ENCODE data around the gene PSPH.
"Not testable (repeated sequence)": the region's sequence is repeated elsewhere in the genome, so short reads cannot be mapped to it uniquely, and the experiment has no call there.

PSPH gene

DNA sequence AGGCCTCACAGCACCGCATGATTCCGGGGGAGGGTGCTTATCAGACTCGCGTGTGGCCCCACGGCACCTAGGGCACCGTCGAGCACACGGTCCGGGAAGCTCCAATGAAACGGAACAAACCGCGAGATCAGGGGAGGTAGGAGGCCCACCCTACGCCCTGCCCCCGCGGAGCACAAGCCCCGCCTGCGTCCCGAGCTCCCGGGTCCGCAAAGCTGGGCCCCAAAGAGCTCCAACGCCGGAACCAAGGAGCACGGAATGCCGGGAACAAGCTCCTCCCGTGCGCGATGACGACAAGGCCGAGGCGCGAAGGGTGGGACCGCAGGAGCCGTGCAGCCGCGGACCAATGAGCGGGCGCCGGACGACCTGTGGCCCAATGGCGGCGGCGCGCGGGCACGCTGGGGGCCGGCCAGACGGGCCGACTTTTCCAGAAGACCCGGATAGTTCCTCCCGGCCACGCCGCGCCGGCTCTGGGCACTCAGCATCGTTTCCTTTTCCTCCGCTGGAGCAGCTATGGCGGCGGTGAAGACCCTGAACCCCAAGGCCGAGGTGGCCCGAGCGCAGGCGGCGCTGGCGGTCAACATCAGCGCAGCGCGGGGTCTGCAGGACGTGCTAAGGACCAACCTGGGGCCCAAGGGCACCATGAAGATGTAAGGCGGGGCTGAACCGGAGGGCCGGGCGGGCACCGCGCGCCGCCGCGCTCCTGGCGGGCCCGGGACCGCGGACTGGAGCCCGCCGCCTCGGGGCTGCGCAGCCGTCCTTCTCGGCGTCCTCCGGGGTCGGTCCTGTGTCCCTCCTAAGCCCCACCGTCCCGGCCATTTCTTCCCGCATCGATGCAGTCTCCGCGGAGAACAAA is at the start of gene PSPH, which contains the start of gene CCT6A:
PSPH (minus strand) TSS at position 106 of the 853 bp plus-strand sequence. CDS start 30,232 bp downstream, outside the sequence.
CCT6A (plus strand) TSS at position 427 of the 853 bp plus-strand sequence; CDS start at position 511, 84 bp downstream.
- peak; percentile 96 to 99 for DNase-seq

DNA sequence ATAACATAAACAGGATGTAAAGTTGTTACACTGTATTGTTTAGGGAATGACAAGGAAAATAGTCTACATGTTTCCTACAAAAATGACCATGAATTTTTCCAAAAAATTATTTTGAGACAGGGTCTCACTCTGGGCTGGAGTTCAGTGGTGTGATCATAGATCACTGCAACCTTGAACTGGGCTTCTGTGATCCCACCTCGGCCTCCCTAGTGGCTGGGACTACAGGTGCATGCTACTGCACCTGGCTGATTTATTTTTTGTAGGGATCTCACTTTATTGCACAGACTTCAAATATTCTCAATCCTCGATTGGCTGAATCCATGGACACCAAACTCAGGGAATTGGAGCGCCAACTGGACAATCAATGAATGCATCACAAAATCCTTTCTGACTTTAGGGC is 48.4 kb upstream of the PSPH start:
- no peak for DNase-seq

- not testable (repeated sequence) for DNase-seq
Measured at GRCh38 chr7:56098187-56099008, 47.2 kb upstream of the PSPH start.

GRCh38 chr7:56097700-56098099 is 46.5 kb upstream of the PSPH start:
- DNase-seq: no peak

DNA sequence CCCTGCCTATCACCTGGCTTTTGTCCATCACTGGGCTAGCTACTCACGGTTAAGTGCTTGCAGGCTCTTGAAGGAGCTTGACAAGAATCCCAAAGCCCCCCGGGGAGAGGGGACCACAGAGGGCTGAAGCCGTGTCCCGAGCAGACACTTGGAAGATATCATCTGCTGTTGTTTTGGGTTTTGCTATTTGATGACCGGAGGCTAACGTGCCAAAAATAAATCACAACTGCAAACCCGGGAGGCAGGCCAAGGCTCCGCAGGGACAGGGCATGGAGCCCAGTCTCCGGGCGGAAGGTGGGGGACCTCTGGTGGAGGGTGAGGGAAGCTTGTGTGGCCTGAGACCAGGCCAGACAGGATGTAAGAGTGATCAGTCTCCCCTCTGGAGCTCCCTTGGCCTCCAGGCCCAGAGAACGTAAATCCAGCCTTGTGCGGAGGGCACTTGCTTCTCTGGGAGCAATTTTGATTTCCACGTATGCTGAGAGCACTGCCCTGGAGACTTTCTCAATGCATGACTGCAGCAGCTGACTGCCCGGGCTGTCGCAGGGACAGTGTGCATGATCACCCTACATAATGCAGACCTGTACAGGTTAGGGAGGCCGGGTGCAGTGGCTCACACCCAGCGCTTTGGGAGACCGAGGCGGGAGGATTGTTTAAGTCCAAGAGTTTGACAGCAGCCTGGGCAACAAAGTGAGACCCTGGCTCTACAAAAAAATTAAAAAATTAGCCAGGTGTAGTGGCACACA is 41.7 kb upstream of the PSPH start, which contains the start of gene PHKG1:
PHKG1 (minus strand) TSS at position 164 of the 743 bp plus-strand sequence. CDS start 4,011 bp downstream, outside the sequence.
- DNase-seq: peak in 1 of 2 experiments; percentile 24

- not testable (repeated sequence) for DNase-seq
Measured at GRCh38 chr7:56092388-56092787, 41.1 kb upstream of the PSPH start.

DNA sequence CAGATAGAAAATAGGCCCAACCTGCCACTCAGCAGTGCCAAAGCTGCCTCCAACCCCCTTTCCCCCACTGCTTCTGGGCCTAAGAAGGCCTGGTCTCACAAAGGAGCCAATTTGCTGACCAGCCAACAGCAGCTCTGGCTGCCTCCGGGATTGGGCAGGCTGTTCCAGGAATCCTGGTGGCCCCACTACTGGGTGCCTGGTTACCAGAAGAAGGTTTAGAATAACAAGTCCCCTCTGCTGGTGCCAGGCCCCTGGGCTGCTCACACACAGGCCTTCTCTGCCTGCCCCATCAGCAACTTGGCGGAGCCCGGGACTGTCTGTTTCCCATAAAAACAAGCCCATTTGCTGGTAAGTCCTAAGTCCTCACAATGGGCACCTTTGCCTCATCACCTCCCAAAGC is 40.3 kb upstream of the PSPH start:
- DNase-seq: no peak

GRCh38 chr7:56087445-56087844 is 36.2 kb upstream of the PSPH start:
- no peak for DNase-seq

DNA sequence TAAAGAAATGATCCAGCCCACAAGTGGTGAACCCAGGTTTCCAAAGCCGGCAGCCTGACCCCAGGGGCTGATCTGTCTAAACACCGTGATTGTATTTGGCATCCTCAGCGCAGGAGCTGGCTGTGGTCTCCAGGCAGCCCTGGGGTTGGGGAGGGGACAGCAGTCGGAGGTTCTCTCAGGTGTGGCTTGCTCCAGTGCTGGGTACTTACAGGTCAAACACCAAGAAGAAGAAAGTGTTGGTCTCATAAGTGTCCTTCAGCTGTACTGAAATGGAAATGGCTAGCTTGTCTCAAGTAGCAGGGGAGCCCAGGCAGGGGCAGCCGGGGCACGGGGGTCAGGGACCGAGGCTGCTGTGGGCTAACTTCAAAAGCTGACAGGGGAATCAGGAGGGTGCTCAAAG is 35.5 kb upstream of the PSPH start:
- no peak for DNase-seq

- no peak for DNase-seq
Measured at GRCh38 chr7:56083150-56083785, 32.0 kb upstream of the PSPH start.

GRCh38 chr7:56081626-56082340 is 30.5 kb upstream of the PSPH start:
- DNase-seq: no peak

DNA sequence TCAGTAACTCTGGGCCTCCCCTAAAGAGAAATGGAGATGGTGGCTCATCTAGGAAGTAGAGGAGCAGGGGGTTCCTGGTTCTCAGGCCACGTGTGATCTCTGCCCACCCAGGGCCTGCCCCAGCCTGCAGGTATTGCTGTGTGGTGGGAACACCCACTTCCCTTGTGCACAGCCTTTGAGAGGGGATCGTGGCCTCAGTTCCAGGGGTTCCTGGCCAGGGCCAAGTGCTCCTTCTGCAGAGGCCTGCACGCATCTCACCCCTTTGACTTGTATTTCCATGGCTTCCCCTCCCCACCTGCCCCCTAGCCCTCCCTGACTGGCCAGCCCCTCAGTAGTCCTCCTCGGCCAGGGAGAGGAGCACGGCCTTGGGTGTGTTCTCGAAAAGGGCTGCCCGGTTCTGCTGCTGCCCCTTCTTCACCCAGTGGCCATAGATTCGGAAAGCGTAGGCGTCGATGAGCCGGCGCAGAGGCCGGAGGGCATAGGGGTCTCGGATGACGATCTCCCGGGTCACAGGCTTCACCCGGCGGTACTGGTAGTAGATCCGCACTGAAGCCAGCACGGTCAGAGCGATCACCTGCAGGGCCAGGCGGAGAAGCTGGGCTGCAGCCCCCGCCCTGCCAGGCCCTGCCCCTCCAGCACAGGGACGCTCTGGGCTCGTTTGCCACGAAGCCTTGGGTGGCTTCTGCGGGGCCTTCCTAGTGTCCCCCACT is 29.6 kb upstream of the PSPH start:
- not testable (repeated sequence) for DNase-seq

DNA sequence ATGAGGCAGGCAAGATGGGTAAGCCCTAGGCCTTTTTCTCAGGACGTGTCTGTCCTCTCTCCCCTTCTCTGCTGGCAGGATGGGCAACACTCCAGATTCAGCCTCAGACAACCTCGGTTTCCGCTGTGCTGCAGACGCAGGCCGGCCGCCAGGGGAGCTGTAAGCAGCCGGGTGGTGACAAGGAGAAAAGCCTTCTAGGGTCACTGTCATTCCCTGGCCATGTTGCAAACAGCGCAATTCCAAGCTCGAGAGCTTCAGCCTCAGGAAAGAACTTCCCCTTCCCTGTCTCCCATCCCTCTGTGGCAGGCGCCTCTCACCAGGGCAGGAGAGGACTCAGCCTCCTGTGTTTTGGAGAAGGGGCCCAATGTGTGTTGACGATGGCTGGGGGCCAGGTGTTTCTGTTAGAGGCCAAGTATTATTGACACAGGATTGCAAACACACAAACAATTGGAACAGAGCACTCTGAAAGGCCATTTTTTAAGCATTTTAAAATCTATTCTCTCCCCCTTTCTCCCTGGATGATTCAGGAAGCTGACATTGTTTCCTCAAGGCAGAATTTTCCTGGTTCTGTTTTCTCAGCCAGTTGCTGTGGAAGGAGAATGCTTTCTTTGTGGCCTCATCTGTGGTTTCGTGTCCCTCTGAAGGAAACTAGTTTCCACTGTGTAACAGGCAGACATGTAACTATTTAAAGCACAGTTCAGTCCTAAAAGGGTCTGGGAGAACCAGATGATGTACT is 28.4 kb upstream of the PSPH start:
- DNase-seq: peak in 1 of 2 experiments; percentile 12

DNA sequence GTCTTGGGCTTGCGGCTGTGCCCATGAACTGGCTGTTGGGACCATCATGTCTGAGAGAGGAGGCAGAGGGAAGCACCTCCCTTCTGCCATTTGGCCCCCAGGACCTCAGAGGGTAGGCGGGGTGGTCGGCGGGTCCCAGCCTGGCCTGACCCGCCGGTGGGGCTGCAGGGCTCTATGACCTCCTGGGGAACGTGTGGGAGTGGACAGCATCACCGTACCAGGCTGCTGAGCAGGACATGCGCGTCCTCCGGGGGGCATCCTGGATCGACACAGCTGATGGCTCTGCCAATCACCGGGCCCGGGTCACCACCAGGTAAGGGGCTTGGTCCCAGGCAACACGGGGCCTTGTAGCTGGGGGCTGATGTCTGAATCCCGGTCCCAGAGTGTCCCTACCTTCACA is 27.0 kb upstream of the PSPH start:
- DNase-seq: no peak

DNA sequence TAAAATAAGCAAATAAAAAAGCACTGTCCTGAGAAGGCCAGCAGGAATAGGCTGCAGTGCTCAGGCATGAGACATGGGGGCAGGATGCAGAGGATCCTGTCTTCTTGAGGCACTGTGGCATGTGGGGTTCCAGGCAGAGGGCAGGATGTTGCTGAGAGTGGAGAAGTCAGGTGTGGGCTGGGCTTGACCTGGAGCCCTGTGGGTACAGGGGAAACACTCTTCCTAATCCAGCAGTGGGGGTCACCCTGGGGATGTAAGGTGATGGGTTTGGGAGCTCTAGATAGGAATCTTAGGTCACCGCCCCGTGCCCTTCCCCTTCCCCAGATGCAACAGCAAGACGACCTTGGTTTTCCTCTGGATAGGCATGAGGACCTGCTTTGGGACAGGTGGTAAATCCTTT is 26.4 kb upstream of the PSPH start:
- DNase-seq: no peak

GRCh38 chr7:56074371-56074791 is 23.1 kb upstream of the PSPH start:
- peak; percentile 73 to 85 for DNase-seq

- not testable (repeated sequence) for DNase-seq
Measured at GRCh38 chr7:56066376-56066775, 15.1 kb upstream of the PSPH start.

GRCh38 chr7:56063882-56064625 is 12.8 kb upstream of the PSPH start, which contains the start of gene SUMF2:
TSS of gene SUMF2 (plus strand) at chr7:56064286. CDS start at chr7:56064312, 26 bp downstream.
- peak; percentile 71 to 91 for DNase-seq

DNA sequence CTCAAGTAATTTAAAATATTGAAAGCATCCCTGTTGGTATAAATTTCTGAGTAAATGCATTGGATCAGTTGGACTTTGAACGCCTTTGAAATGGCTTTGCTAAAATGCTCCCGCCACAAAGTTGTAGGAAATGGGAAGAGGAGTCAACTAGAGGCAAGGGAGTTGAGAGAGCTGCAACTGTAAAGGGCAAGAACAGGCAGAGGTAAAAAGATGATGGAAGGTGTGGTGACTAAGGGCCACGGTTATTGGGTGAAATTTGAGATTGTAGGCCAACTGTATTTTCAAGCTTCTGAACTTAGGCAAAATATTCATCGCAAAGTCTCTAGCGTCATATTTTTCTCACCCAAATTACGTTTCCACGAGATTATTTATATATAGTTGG is 12.2 kb upstream of the PSPH start:
- peak in 1 of 2 experiments; percentile 34 for DNase-seq

All from NCI-H526 (cell line).